RPMI7951 (cell line): ENCODE data around the gene ARHGAP19. TPM values are rescaled to one million over a fixed set of nuclear protein-coding genes. Genes with fewer than 3 reads are reported as not detected.

Experiments used
- DNase-seq: peaks from one replicate; pipeline ENCODE4 v3.0.0-alpha.2; 2012; ENCODE audit warnings: low read depth
- total RNA-seq: library from RNA; depleted of rRNA; stranded (reverse); fragments of >200 nt; shearing (Covaris generic); gene quantifications from 2 replicates; pipeline ENCODE4 v1.2.3, GENCODE V29; 2014

The ARHGAP19 gene
- total RNA-seq, 1 experiment from 2014 or later, result 6.0 TPM

GRCh38 chr10:97196223-97197029 lies 96.0 kb downstream of the ARHGAP19 start:
- peak; percentile 50 for DNase-seq

- DNase-seq, result no peak
These were observed 96.7 kb downstream of the ARHGAP19 start for GRCh38 chr10:97195706-97196222.

- no peak for DNase-seq
These were observed 99.4 kb downstream of the ARHGAP19 start for GRCh38 chr10:97192952-97193435.

GRCh38 chr10:97190450-97190849 lies 102.0 kb downstream of the ARHGAP19 start:
- no peak for DNase-seq

GRCh38 chr10:97188261-97188711 lies 104.2 kb downstream of the ARHGAP19 start:
- no peak for DNase-seq

- DNase-seq, result no peak
These were observed 105.5 kb downstream of the ARHGAP19 start for GRCh38 chr10:97186911-97187310.

- no peak for DNase-seq
These were observed 106.9 kb downstream of the ARHGAP19 start, which contains the start of gene SLIT1 for GRCh38 chr10:97185326-97186058. Gene SLIT1, minus strand, starts transcription at chr10:97185959. Its CDS starts 285 bp downstream, at chr10:97185674.

- no peak for DNase-seq
These were observed 107.5 kb downstream of the ARHGAP19 start for GRCh38 chr10:97184971-97185325.

GRCh38 chr10:97183314-97183713 lies 109.1 kb downstream of the ARHGAP19 start:
- no peak for DNase-seq

- DNase-seq, result no peak
These were observed 110.0 kb downstream of the ARHGAP19 start for GRCh38 chr10:97182288-97182990.

- no peak for DNase-seq
These were observed 111.5 kb downstream of the ARHGAP19 start for GRCh38 chr10:97180986-97181385.

GRCh38 chr10:97180363-97180755 lies 112.1 kb downstream of the ARHGAP19 start:
- DNase-seq, result no peak

GRCh38 chr10:97179731-97180362 lies 112.6 kb downstream of the ARHGAP19 start:
- DNase-seq, result no peak

- DNase-seq, result no peak
These were observed 113.1 kb downstream of the ARHGAP19 start for GRCh38 chr10:97179311-97179710.

- no peak for DNase-seq
These were observed 114.4 kb downstream of the ARHGAP19 start for GRCh38 chr10:97178074-97178473.

GRCh38 chr10:97176226-97176625 lies 116.2 kb downstream of the ARHGAP19 start:
- DNase-seq, result no peak

GRCh38 chr10:97175586-97175985 lies 116.9 kb downstream of the ARHGAP19 start:
- DNase-seq, result no peak

GRCh38 chr10:97174941-97175340 lies 117.5 kb downstream of the ARHGAP19 start:
- no peak for DNase-seq

GRCh38 chr10:97174276-97174775 lies 118.1 kb downstream of the ARHGAP19 start:
- no peak for DNase-seq

- DNase-seq, result no peak
These were observed 119.4 kb downstream of the ARHGAP19 start for GRCh38 chr10:97173036-97173435.
